ENCODE data around the gene PNLIP.

The PNLIP gene

GRCh38 chr10:116574797-116575196 lies 29.1 kb downstream of the PNLIP start:
- DNase-seq (ENCODE audit: low spot score), result no peak

- no peak for DNase-seq (ENCODE audit: low spot score)
Measured at GRCh38 chr10:116587878-116588591, 42.3 kb downstream of the PNLIP start.

GRCh38 chr10:116588995-116589394 lies 43.3 kb downstream of the PNLIP start:
- no peak for DNase-seq (ENCODE audit: low spot score)

GRCh38 chr10:116589926-116590325 lies 44.2 kb downstream of the PNLIP start:
- DNase-seq (ENCODE audit: low spot score), result no peak

GRCh38 chr10:116590590-116591444 lies 45.1 kb downstream of the PNLIP start, which contains the start of gene PNLIPRP1:
Gene PNLIPRP1, plus strand, starts transcription at chr10:116590959. Its CDS starts 171 bp downstream, at chr10:116591130.
- DNase-seq (ENCODE audit: low spot score), result no peak

- no peak for DNase-seq (ENCODE audit: low spot score)
Measured at GRCh38 chr10:116593139-116593740, 47.5 kb downstream of the PNLIP start.

- no peak for DNase-seq (ENCODE audit: low spot score)
Measured at GRCh38 chr10:116594525-116595035, 48.8 kb downstream of the PNLIP start.

- DNase-seq (ENCODE audit: low spot score), result no peak
Measured at GRCh38 chr10:116596062-116596461, 50.3 kb downstream of the PNLIP start.

GRCh38 chr10:116597543-116597942 lies 51.8 kb downstream of the PNLIP start:
- no peak for DNase-seq (ENCODE audit: low spot score)

GRCh38 chr10:116598329-116598728 lies 52.6 kb downstream of the PNLIP start:
- DNase-seq (ENCODE audit: low spot score), result no peak

- DNase-seq (ENCODE audit: low spot score), result no peak
Measured at GRCh38 chr10:116599991-116600390, 54.3 kb downstream of the PNLIP start.

GRCh38 chr10:116602648-116603400 lies 57.1 kb downstream of the PNLIP start:
- DNase-seq (ENCODE audit: low spot score), result no peak

- no peak for DNase-seq (ENCODE audit: low spot score)
Measured at GRCh38 chr10:116606061-116606483, 60.3 kb downstream of the PNLIP start.

GRCh38 chr10:116607336-116607735 lies 61.6 kb downstream of the PNLIP start:
- DNase-seq (ENCODE audit: low spot score), result no peak

GRCh38 chr10:116608686-116609594 lies 63.2 kb downstream of the PNLIP start:
- DNase-seq (ENCODE audit: low spot score), result no peak

- DNase-seq (ENCODE audit: low spot score), result no peak
Measured at GRCh38 chr10:116610443-116611152, 64.9 kb downstream of the PNLIP start.

- DNase-seq (ENCODE audit: low spot score), result no peak
Measured at GRCh38 chr10:116611153-116611545, 65.4 kb downstream of the PNLIP start.

- no peak for DNase-seq (ENCODE audit: low spot score)
Measured at GRCh38 chr10:116612107-116612769, 66.5 kb downstream of the PNLIP start.

GRCh38 chr10:116613471-116613870 lies 67.7 kb downstream of the PNLIP start:
- no peak for DNase-seq (ENCODE audit: low spot score)

GRCh38 chr10:116614796-116615195 lies 69.1 kb downstream of the PNLIP start:
- no peak for DNase-seq (ENCODE audit: low spot score)
